ENCODE measurements around the gene LENG8. TPM values are rescaled to one million over a fixed set of nuclear protein-coding genes. Genes with fewer than 3 reads are reported as not detected.

LENG8 gene
- total and polyA plus RNA-seq, 2 of the 4 experiments (the other 2 are of a cell fraction) = 21.1 to 93.9 TPM

DNA sequence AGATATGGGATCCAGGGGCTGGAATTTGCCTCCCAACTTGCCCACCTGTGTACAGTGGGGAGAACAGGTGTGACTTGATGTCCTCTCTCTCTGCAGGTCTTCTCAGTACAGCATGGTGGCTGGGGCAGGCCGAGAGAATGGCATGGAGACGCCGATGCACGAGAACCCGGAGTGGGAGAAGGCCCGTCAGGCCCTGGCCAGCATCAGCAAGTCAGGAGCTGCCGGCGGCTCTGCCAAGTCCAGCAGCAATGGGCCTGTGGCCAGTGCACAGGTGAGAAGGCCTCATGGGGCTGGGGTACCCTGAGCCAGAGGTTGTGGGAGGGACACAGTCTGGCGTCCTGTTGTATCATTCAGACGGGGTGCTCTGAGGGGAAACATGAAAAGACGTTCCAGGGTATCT, 3.0 kb downstream of the LENG8 start:
- Histone ChIP-seq H2BK120ac (ENCODE audit: low read depth, low read length) (no peak overlapping the region), H3K27me3 (ENCODE audit: control insufficient read depth, insufficient read depth, low read length) (no peaks in the 10 kb centered on the region), H3K9me3 (ENCODE audit: control insufficient read depth, insufficient read depth, low read length) (no peaks in the 10 kb centered on the region), H4K5ac (ENCODE audit: low read depth, low read length) (no peak overlapping the region), H3K14ac (replicated peaks; ENCODE audit: low read depth, low read length) (no peak overlapping the region), H2AK5ac (ENCODE audit: low read depth, low read length) (no peak overlapping the region), H4K8ac (ENCODE audit: low read depth in 2 of 2, low read length in 2 of 2) (no peak overlapping the region), H3K79me1 (ENCODE audit: low read depth in 1 of 2, low read length in 2 of 2) (peaks cover 25 to 66% of the 10 kb centered on the region in 2 experiments), H3K56ac (ENCODE audit: extremely low read depth, insufficient read depth, low read length) (no peak overlapping the region), H3K9me1 (ENCODE audit: insufficient read depth, low read length) (peaks cover 6% of the 10 kb centered on the region; the same call in 1 of the 2 replicates), H3K23ac (ENCODE audit: low read depth, low read length) (no peak overlapping the region), H2AK9ac (replicated peaks; ENCODE audit: low read depth, low read length, poor library complexity) (no peak overlapping the region), H3K4me2 (ENCODE audit: low read depth, low read length) (no peak overlapping the region), H3K4ac (ENCODE audit: low read depth, low read length) (no peak overlapping the region), H4K91ac (ENCODE audit: insufficient read depth, low read depth, low read length) (no peak overlapping the region), H3K18ac (ENCODE audit: low read depth, low read length) (no peak overlapping the region), H2BK15ac (ENCODE audit: low read depth, low read length) (no peak overlapping the region), H2AFZ (replicated peaks; ENCODE audit: low read length, poor library complexity) (no peak overlapping the region), H2BK5ac (ENCODE audit: low read depth, low read length, poor library complexity, severe bottlenecking) (no peak overlapping the region), H3K27ac (ENCODE audit: insufficient read depth, low read length) (no peak overlapping the region), H3K4me3 (ENCODE audit: insufficient read depth, low read depth, low read length) (no peak overlapping the region), H2BK20ac (ENCODE audit: low read depth, low read length) (no peak overlapping the region), H3K9ac (ENCODE audit: low read depth, low read length) (no peak overlapping the region), H3K36me3 (ENCODE audit: control insufficient read depth, insufficient read depth, low read length) (peaks cover 61% of the 10 kb centered on the region), H3K4me1 (ENCODE audit: control insufficient read depth, insufficient read depth, low read length) (peaks cover 6% of the 10 kb centered on the region), H4K20me1 (ENCODE audit: insufficient read depth, low read length) (peaks cover 73% of the 10 kb centered on the region)
- 93% methylated on average over 5 of the region's 11 CpGs; no CpG with 5 or more reads in 1 of the 2 experiments for WGBS, 2 experiments (ENCODE audit: extremely low coverage in 2 of 2, insufficient read length in 1 of 2)
- TF ChIP-seq NFE2L2 (IDR thresholded peaks at IDR 0.05; ENCODE audit: low read depth, low read length) = no peak
- intact Hi-C loops (cut with micrococcal nuclease) (no loop called here), in situ Hi-C loops (cut with MboI; ENCODE audit: low sequenced_read_pairs) (loop anchor here (10.0 to 25.0 kb wide), 6 partner anchors 247 to 1685 kb away; partner anchors contain the start of genes NAT14, NDUFA3, OSCAR and PRPF31), dilution Hi-C loops (cut with HindIII; ENCODE audit: low sequenced_read_pairs, unreplicated experiment) (no loop called here)
- BruUV-seq (replicated peaks) = no TSS peak
- POLR2A ChIA-PET (ENCODE audit: unreplicated experiment) = no interaction called here
- ATAC-seq (ENCODE audit: low read depth) (no peak), DNase-seq (no peak)
- CTCF ChIA-PET = no interaction called here

Measured in IMR-90 (cell line).